Body of pancreas (tissue), 4 donors: Measurements from ENCODE around the gene ARL16. TPM values are rescaled to one million over a fixed set of nuclear protein-coding genes. Genes with fewer than 3 reads are reported as not detected.

ENCODE experiments used
- ATAC-seq: fragments of 150-250 bp; one replicate; pipeline ENCODE4 v1.9.1; 2016
- DNase-seq, 4 donors: peaks; one replicate each; pipeline ENCODE4 v3.0.0-alpha.2; 2019
- H3K27ac ChIP-seq, 4 donors: fragments of 200-600 bp; sonication (generic); 1 replicate in 3 of 4; 2 replicates in 1 of 4; pipeline versions ENCODE4 v1.5.1 to v1.6.1; 2016 to 2019; ENCODE audit warnings: mild to moderate bottlenecking in 1 of 4, mixed read lengths in 1 of 4, moderate library complexity in 1 of 4
- H3K27me3 ChIP-seq, 2 donors: fragments of 200-600 bp; sonication (generic); one replicate each; pipeline ENCODE4 v1.6.0; 2016; ENCODE audit warnings: mild to moderate bottlenecking in 1 of 2
- H3K36me3 ChIP-seq, 2 donors: fragments of 200-600 bp; sonication (generic); replicated peaks in 1 of 2; 2 replicates each; pipeline ENCODE4 v1.5.1; 2016; ENCODE audit warnings: low read depth in 2 of 2; ENCODE audit not compliant: insufficient read depth in 1 of 2
- H3K4me1 ChIP-seq: fragments of 200-600 bp; sonication (generic); one replicate; pipeline ENCODE4 v1.6.0; 2016
- H3K4me3 ChIP-seq, 2 donors: fragments of 200-600 bp; sonication (generic); 1 replicate in 1 of 2; 2 replicates in 1 of 2; pipeline ENCODE4 v1.5.1; 2016 to 2019
- H3K9me3 ChIP-seq, 3 donors: fragments of 200-600 bp; sonication (generic); 1 replicate in 2 of 3; 2 replicates in 1 of 3; pipeline ENCODE4 v1.5.1; 2016
- POLR2A ChIP-seq, 3 donors: fragments of 450-650 bp; IDR thresholded peaks; one replicate each; pipeline ENCODE4 v1.6.1; 2016; ENCODE audit warnings: antibody characterized with exemption in 3 of 3, mild to moderate bottlenecking in 2 of 3
- WGBS, 2 donors: methylation state at CpG; one replicate each; pipeline ENCODE4 v1.1.5; 2017; 5-methylcytosine and 5-hydroxymethylcytosine counted together
- intact Hi-C: fragments of 100-400 bp; cut with DNase I; formaldehyde crosslinking; loops from one replicate; pipeline ENCODE4 v1.15.1; 2023
- total RNA-seq, 2 donors: library from RNA; depleted of rRNA; stranded (reverse); fragments of >200 nt; gene quantifications; one replicate each; pipeline ENCODE4 v1.1.0, GENCODE V29; 2016
- TF ChIP-seq, protein P1 (sequence below), 7 experiments: fragments of 450-650 bp in 4 of 7; fragments of 200-600 bp in 3 of 7; sonication (generic) in 3 of 7; IDR thresholded peaks; one replicate each; pipeline ENCODE4 v1.5.1; 2016 to 2019; ENCODE audit warnings: antibody characterized with exemption in 7 of 7

ARL16 gene
- total RNA-seq, 2 donors from 2014 or later, result 22.8 to 47.1 TPM

DNA sequence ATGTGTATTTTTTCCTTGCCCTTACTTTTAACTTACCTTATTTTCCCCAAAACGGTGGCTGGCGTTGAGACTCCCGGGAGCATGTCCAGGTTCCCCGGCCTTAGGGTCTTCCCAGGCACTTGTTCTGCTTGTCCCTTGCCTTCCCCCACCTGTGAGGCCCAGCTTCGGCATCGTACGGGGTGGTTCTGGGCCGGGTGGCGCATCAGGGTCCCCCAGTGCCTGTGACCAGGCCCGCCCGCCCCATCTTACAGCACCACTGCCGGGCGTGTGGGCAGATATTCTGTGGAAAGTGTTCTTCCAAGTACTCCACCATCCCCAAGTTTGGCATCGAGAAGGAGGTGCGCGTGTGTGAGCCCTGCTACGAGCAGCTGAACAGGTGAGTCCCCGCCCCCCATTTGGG lies 7.6 kb upstream of the ARL16 start:
- Histone ChIP-seq H3K4me1 (no peaks in the 10 kb centered on the region), H3K9me3 (no peaks in the 10 kb centered on the region), H3K36me3 (peaks cover 3 to 46% of the 10 kb centered on the region in 2 donors), H3K27me3 (no peaks in the 10 kb centered on the region), H3K27ac (no peak overlapping the region), H3K4me3 (no peak overlapping the region)
- intact Hi-C loops, result loop anchor here (10.0 kb wide), 1 partner anchor 416 kb away; no protein-coding TSS in a partner anchor
- 88 to 91% methylated on average over 16 to 17 of the region's 18 CpGs for WGBS, 2 donors
- TF ChIP-seq, protein P1, sequence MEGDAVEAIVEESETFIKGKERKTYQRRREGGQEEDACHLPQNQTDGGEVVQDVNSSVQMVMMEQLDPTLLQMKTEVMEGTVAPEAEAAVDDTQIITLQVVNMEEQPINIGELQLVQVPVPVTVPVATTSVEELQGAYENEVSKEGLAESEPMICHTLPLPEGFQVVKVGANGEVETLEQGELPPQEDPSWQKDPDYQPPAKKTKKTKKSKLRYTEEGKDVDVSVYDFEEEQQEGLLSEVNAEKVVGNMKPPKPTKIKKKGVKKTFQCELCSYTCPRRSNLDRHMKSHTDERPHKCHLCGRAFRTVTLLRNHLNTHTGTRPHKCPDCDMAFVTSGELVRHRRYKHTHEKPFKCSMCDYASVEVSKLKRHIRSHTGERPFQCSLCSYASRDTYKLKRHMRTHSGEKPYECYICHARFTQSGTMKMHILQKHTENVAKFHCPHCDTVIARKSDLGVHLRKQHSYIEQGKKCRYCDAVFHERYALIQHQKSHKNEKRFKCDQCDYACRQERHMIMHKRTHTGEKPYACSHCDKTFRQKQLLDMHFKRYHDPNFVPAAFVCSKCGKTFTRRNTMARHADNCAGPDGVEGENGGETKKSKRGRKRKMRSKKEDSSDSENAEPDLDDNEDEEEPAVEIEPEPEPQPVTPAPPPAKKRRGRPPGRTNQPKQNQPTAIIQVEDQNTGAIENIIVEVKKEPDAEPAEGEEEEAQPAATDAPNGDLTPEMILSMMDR (IDR thresholded peaks at IDR 0.05), result no peak
- no peak for TF ChIP-seq POLR2A (IDR thresholded peaks at IDR 0.05)
- DNase-seq, result no peak
- no peak for ATAC-seq

DNA sequence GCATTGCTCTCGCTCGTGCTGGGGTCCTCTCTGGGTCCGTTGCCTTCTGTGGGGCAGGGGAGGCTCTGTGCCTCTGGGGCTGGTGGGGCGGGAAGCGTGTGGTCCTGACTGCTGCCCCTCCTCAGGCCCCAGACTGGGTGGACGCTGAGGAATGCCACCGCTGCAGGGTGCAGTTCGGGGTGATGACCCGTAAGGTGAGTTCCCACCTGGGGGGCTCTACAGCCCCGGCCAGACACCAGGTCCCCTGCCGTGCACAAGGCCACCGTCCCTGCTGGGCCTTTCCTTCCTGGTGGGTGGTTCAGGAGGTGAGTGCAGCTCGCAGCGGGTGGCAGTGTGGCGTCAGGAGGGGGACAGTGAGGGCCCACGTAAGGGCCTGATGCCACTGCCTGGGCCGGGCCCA lies 7.0 kb upstream of the ARL16 start:
- Histone ChIP-seq H3K27me3 (no peaks in the 10 kb centered on the region), H3K9me3 (no peaks in the 10 kb centered on the region), H3K27ac (no peak overlapping the region), H3K36me3 (peaks cover 0 to 40% of the 10 kb centered on the region in 2 donors), H3K4me1 (peaks cover 3% of the 10 kb centered on the region), H3K4me3 (no peak overlapping the region)
- DNase-seq (no peak), ATAC-seq (no peak)
- 88% methylated on average over 17 of the region's 17 CpGs; no CpG with 5 or more reads in 1 of the 2 donors for WGBS, 2 donors
- TF ChIP-seq, protein P1 (IDR thresholded peaks at IDR 0.05), result no peak
- no peak for TF ChIP-seq POLR2A (IDR thresholded peaks at IDR 0.05)
- intact Hi-C loops, result loop anchor here (10.0 kb wide), 1 partner anchor 416 kb away; no protein-coding TSS in a partner anchor

DNA sequence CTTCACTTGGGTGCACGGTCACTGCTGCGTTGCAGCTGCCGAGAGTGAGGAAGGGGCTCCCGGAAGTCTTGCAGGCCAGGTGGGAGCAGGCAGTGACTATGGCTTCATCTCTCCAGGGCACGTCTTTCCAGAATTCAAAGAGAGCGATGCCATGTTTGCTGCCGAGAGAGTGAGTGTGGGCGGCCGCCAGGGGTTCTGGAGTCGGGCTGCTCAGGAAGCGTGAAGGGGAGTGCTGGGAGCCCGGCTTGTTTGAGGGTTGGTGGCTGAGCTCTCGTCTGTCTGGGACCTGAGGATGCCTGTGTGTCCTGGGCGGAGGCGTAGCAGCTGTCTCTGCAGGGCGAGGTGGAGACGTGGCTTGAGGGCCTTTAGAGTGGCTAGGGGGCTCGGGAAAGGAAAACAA lies 6.5 kb upstream of the ARL16 start:
- intact Hi-C loops, result loop anchor here (10.0 kb wide), 1 partner anchor 415 kb away; no protein-coding TSS in a partner anchor
- H3K9me3 ChIP-seq, result no peaks in the 10 kb centered on the region
- no peak overlapping the region for H3K27ac ChIP-seq
- ATAC-seq, result no peak
- H3K27me3 ChIP-seq, result no peaks in the 10 kb centered on the region
- DNase-seq, result no peak
- 89 to 92% methylated on average over 14 to 18 of the region's 18 CpGs for WGBS, 2 donors
- H3K4me1 ChIP-seq, result peaks cover 8% of the 10 kb centered on the region
- peaks cover 0 to 36% of the 10 kb centered on the region in 2 donors for H3K36me3 ChIP-seq
- TF ChIP-seq, protein P1 (IDR thresholded peaks at IDR 0.05), result no peak
- TF ChIP-seq POLR2A (IDR thresholded peaks at IDR 0.05), result no peak
- H3K4me3 ChIP-seq, result no peak overlapping the region

DNA sequence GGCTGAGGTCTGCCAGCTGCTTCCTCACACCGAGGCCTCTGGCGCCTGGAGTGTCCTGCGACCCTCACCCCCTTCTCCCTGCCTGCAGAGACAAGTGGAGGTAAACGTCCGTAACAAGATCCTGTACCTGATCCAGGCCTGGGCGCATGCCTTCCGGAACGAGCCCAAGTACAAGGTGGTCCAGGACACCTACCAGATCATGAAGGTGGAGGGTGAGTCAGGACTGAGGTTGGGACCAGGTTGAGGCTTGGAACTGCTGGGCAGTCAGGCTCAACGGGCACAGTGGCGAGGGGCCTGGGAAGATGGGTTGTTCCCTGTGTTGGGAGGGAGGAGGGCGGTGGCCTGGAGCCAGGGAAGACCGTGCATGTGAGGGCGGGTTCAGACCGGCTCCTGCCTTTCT lies 5.0 kb upstream of the ARL16 start:
- H3K4me3 ChIP-seq, result no peak overlapping the region
- peaks cover 16% of the 10 kb centered on the region for H3K4me1 ChIP-seq
- H3K27ac ChIP-seq, result no peak overlapping the region
- DNase-seq (no peak), ATAC-seq (no peak)
- intact Hi-C loops, result no loop called here
- TF ChIP-seq, protein P1 (IDR thresholded peaks at IDR 0.05), result no peak
- TF ChIP-seq POLR2A (IDR thresholded peaks at IDR 0.05), result no peak
- WGBS, 2 donors, result 88 to 92% methylated on average over 10 to 14 of the region's 14 CpGs
- H3K9me3 ChIP-seq, result no peaks in the 10 kb centered on the region
- peaks cover 0 to 25% of the 10 kb centered on the region in 2 donors for H3K36me3 ChIP-seq
- H3K27me3 ChIP-seq, result no peaks in the 10 kb centered on the region
